Activated CD4-positive, alpha-beta T cell treated with anti-CD3 and anti-CD28 coated beads, Interleukin-2, amount 10 ng/mL, durations not matched to agents 24 days and 14 days (primary cell): Measurements from ENCODE around the gene NMT2. TPM values are rescaled to one million over a fixed set of nuclear protein-coding genes. Genes with fewer than 3 reads are reported as not detected.

Experiments
- DNase-seq: peaks from one replicate; pipeline ENCODE4 v3.0.0; 2022
- H3K27ac Mint-ChIP-seq: one replicate; pipeline ENCODE4 v1.8.0; 2022; ENCODE audit warnings: mild to moderate bottlenecking, mixed read lengths
- H3K27me3 Mint-ChIP-seq: one replicate; pipeline ENCODE4 v1.8.0; 2022; ENCODE audit warnings: mixed read lengths
- H3K36me3 Mint-ChIP-seq: one replicate; pipeline ENCODE4 v1.8.0; 2022; ENCODE audit warnings: low read depth, mild to moderate bottlenecking, mixed read lengths
- H3K4me1 Mint-ChIP-seq: one replicate; pipeline ENCODE4 v1.8.0; 2021; ENCODE audit warnings: mixed read lengths
- H3K4me3 Mint-ChIP-seq: one replicate; pipeline ENCODE4 v1.8.0; 2022; ENCODE audit warnings: mild to moderate bottlenecking, moderate library complexity, mixed read lengths
- H3K9me3 Mint-ChIP-seq: one replicate; pipeline ENCODE4 v1.8.0; 2021; ENCODE audit warnings: mixed read lengths
- intact Hi-C: fragments of 100-400 bp; cut with micrococcal nuclease; formaldehyde crosslinking; loops from one replicate; pipeline ENCODE4 v1.15.1; 2023
- total RNA-seq: library from RNA; stranded (reverse); gene quantifications from 2 replicates; pipeline ENCODE4 v1.2.3, GENCODE V29; 2022

Gene NMT2
- total RNA-seq, 1 donor from 2014 or later: 13.7 TPM

- Mint-ChIP-seq H3K4me1 (peaks cover 31% of the 10 kb centered on the region), H3K9me3 (peaks cover 4% of the 10 kb centered on the region), H3K27ac (peak overlapping the region; percentile 61), H3K27me3 (no peaks in the 10 kb centered on the region), H3K4me3 (peak overlapping the region; percentile 51), H3K36me3 (no peaks in the 10 kb centered on the region)
- intact Hi-C loops: no loop called here
- DNase-seq: no peak
Measured at GRCh38 chr10:15197276-15197675, 28.8 kb upstream of the NMT2 start.

DNA sequence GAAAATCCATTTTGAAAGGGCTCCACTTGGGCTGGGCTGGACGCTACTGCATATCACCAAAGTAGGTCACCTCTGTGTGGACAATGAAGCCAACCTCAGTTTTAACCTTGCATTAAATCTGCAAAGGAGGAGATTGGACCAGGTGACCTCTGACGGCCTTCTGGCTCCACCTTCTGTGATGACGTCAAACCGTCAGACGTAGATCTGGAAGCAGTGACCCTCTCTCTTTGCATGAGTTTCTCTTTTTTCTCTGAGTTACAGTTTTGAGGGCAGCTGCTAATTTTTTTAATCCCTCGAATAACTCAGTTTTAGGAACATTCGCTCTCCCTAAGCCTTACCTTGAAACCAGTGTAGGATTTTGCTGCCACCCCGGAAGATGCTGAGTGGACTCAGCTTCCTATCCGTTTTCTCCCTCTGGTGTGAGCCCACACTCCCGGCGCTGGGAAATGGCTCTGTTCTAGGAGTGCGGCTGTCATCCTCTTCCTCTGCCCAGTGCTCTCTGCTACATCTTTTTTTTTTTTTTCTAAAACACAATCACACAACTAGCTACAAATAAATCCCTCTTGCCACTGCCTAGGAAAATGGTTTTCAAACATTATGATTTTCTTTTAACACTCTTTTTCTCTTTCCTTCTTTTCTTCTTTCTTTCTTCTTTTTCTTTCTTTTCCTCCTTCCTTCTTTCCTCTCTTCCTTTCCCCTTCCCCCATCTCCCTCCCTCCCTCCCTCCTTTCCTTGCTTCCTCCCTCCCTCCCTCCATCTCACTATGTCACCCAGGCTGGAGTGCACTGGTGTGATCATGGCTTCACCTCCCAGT lies 27.7 kb upstream of the NMT2 start:
- Mint-ChIP-seq H3K27me3 (no peaks in the 10 kb centered on the region), H3K4me3 (peak overlapping the region; percentile 41), H3K4me1 (peaks cover 29% of the 10 kb centered on the region), H3K36me3 (peaks cover 2% of the 10 kb centered on the region), H3K27ac (no peak overlapping the region), H3K9me3 (peaks cover 4% of the 10 kb centered on the region)
- peak; percentile 60 for DNase-seq
- intact Hi-C loops: no loop called here

DNA sequence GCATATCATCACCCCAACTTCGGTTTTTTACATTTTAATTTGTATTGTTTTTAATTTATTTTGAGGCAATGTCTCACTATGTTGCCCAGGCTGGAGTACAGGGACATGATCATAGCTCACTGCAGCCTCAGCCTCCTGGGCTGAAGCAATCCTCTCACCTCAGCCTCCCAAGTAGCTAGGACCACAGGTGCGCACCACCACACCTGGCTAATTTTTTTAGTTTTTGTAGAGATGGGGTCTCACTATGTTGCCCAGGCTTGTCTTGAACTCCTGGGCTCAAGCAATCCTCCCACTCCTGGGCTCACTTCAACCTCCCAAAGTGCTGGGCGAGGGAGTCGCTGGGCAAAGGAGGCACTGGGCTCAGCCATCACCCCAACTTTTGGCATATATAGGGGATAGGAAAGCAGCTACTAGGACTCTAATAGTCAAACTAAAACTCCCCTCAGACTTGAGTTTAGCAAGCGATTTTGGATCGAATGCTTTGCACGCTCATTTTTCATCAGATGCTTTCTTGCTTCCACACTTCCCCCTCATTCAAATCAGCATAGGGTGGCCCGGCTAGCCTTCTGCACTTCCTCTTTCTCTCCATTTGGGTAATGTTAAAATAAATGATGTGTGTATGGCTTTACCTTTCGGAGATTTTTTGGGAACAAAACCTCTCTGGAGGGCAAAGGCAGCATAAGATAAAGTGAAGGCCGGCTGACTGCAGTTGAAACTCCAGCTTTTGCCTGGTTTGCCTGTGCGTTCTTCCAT lies 20.8 kb upstream of the NMT2 start:
- Mint-ChIP-seq H3K27me3 (no peaks in the 10 kb centered on the region), H3K9me3 (peaks cover 11% of the 10 kb centered on the region), H3K27ac (no peak overlapping the region), H3K36me3 (peaks cover 10% of the 10 kb centered on the region), H3K4me3 (peak overlapping the region; percentile 47), H3K4me1 (peaks cover 39% of the 10 kb centered on the region)
- DNase-seq: no peak
- intact Hi-C loops: no loop called here

DNA sequence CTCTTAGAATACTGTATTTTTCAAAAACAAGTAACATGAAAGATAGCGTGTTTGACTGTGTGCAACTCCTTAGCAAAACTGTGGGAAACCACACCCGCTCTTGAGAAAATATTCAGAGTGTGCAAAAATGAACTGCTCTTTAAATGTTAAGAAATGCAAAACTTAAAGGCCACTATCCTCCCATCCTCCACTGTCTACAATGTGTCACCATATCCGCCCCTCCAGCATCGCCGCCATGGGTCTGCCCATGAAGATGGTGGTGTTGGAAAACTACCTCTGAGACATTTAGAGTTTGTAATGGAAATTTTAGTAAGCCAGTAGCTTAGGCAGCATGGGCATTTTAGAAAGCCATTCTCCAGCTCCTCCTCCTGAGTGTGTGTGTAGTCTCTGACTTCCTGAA lies 20.1 kb upstream of the NMT2 start:
- H3K27me3 Mint-ChIP-seq: no peaks in the 10 kb centered on the region
- peak overlapping the region; percentile 47 for H3K4me3 Mint-ChIP-seq
- H3K27ac Mint-ChIP-seq: peak overlapping the region; percentile 59
- peak; percentile 79 for DNase-seq
- peaks cover 10% of the 10 kb centered on the region for H3K36me3 Mint-ChIP-seq
- peaks cover 39% of the 10 kb centered on the region for H3K4me1 Mint-ChIP-seq
- peaks cover 9% of the 10 kb centered on the region for H3K9me3 Mint-ChIP-seq
- intact Hi-C loops: loop anchor here (1.0 kb wide), 2 partner anchors 19 to 21 kb away; no protein-coding TSS in a partner anchor

DNA sequence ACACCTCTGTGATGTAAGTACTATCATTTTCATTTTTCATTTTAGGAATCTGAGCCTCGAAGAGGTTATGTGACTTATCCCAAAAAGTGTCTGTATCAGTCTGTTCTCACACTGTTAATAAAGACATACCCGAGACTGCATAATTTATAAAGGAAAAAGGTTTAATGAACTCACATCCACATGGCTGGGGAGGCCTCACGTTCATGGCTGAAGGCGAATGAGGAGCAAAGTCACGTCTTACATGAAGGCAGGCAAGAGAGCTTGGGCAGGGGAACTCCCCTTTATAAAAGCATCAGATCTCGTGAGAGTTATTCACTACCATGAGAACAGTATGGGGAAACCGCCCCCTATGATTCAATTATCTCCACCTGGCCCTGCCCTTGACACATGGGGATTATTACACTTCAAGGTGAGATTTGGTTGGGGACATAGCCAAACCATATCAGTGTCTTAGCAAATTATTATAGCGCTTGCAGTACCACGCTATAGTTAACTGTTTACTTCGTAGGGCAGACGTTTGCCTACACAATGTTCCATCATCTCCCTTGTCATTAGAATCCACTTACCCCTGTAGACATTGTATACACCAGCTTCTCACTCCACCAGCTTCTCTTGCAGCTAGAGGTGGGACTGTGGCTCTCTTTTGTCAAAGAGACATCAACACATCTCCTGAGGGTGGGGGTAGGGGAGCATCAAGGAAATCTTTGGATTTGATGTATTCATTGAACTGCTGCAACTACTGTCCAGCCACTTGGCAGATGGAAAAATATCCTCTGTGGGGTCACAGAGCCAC lies 15.4 kb upstream of the NMT2 start:
- no peak overlapping the region for H3K27ac Mint-ChIP-seq

GRCh38 chr10:15182540-15183207 lies 14.2 kb upstream of the NMT2 start:
- H3K9me3 Mint-ChIP-seq: peaks cover 7% of the 10 kb centered on the region
- no peak overlapping the region for H3K4me3 Mint-ChIP-seq
- H3K4me1 Mint-ChIP-seq: peaks cover 25% of the 10 kb centered on the region
- no peaks in the 10 kb centered on the region for H3K27me3 Mint-ChIP-seq
- no peak overlapping the region for H3K27ac Mint-ChIP-seq
- DNase-seq: no peak
- intact Hi-C loops: no loop called here
- H3K36me3 Mint-ChIP-seq: peaks cover 8% of the 10 kb centered on the region

More for the DNA sequence above, 15.4 kb upstream of the NMT2 start:
- H3K4me1 Mint-ChIP-seq: peaks cover 31% of the 10 kb centered on the region
- intact Hi-C loops: no loop called here
- H3K36me3 Mint-ChIP-seq: peaks cover 8% of the 10 kb centered on the region
- no peak overlapping the region for H3K4me3 Mint-ChIP-seq
- H3K27me3 Mint-ChIP-seq: no peaks in the 10 kb centered on the region
- DNase-seq: no peak
- peaks cover 7% of the 10 kb centered on the region for H3K9me3 Mint-ChIP-seq

- Mint-ChIP-seq H3K9me3 (peaks cover 5% of the 10 kb centered on the region), H3K36me3 (peaks cover 6% of the 10 kb centered on the region), H3K27ac (no peak overlapping the region), H3K4me1 (peaks cover 21% of the 10 kb centered on the region), H3K4me3 (no peak overlapping the region), H3K27me3 (no peaks in the 10 kb centered on the region)
- intact Hi-C loops: no loop called here
- DNase-seq: no peak
Measured at GRCh38 chr10:15181576-15182156, 13.2 kb upstream of the NMT2 start.

GRCh38 chr10:15180736-15181135 lies 12.2 kb upstream of the NMT2 start:
- H3K4me1 Mint-ChIP-seq: peaks cover 12% of the 10 kb centered on the region
- H3K9me3 Mint-ChIP-seq: no peaks in the 10 kb centered on the region
- H3K36me3 Mint-ChIP-seq: peaks cover 4% of the 10 kb centered on the region
- intact Hi-C loops: no loop called here
- H3K4me3 Mint-ChIP-seq: no peak overlapping the region
- no peak overlapping the region for H3K27ac Mint-ChIP-seq
- no peak for DNase-seq
- H3K27me3 Mint-ChIP-seq: no peaks in the 10 kb centered on the region

GRCh38 chr10:15176269-15176668 lies 7.8 kb upstream of the NMT2 start:
- Mint-ChIP-seq H3K4me3 (no peak overlapping the region), H3K27ac (no peak overlapping the region), H3K4me1 (peaks cover 6% of the 10 kb centered on the region), H3K9me3 (no peaks in the 10 kb centered on the region), H3K27me3 (no peaks in the 10 kb centered on the region), H3K36me3 (no peaks in the 10 kb centered on the region)
- intact Hi-C loops: no loop called here
- DNase-seq: no peak

DNA sequence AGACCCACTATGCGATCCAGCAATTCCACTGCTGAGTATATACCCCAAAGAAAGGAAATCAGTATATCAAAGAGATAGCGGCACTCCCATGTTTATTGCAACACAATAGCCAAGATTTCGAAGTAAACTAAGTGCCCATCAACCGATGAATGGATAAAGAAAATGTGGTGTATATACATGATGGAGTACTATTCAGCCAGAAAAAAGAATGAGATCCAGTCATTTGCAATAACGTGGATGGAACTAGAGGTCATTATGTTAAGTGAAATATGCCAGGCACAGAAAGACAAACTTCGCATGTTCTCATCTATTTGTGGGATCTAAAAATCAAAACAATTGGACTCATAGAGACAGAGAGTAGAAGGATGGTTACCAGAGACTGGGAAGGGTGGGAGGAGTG lies 7.1 kb upstream of the NMT2 start:
- H3K36me3 Mint-ChIP-seq: no peaks in the 10 kb centered on the region
- H3K9me3 Mint-ChIP-seq: no peaks in the 10 kb centered on the region
- no peaks in the 10 kb centered on the region for H3K27me3 Mint-ChIP-seq
- H3K4me3 Mint-ChIP-seq: no peak overlapping the region
- intact Hi-C loops: no loop called here
- peaks cover 10% of the 10 kb centered on the region for H3K4me1 Mint-ChIP-seq
- DNase-seq: no peak
- no peak overlapping the region for H3K27ac Mint-ChIP-seq

GRCh38 chr10:15172306-15172840 lies 3.9 kb upstream of the NMT2 start:
- H3K9me3 Mint-ChIP-seq: no peaks in the 10 kb centered on the region
- H3K36me3 Mint-ChIP-seq: no peaks in the 10 kb centered on the region
- no peak for DNase-seq
- intact Hi-C loops: no loop called here
- H3K27me3 Mint-ChIP-seq: no peaks in the 10 kb centered on the region
- H3K27ac Mint-ChIP-seq: no peak overlapping the region
- no peak overlapping the region for H3K4me3 Mint-ChIP-seq
- peaks cover 30% of the 10 kb centered on the region for H3K4me1 Mint-ChIP-seq

- intact Hi-C loops: loop anchor here (1.0 to 5.0 kb wide), 6 partner anchors 19 to 291 kb away; partner anchors contain the start of genes DCLRE1C, FAM171A1, RPP38 and SUV39H2
- Mint-ChIP-seq H3K27me3 (no peaks in the 10 kb centered on the region), H3K4me3 (peak overlapping the region; percentile 81), H3K27ac (peak overlapping the region; percentile 90), H3K9me3 (no peaks in the 10 kb centered on the region), H3K4me1 (peaks cover 42% of the 10 kb centered on the region), H3K36me3 (no peaks in the 10 kb centered on the region)
- peak; percentile 90 for DNase-seq
Measured at GRCh38 chr10:15169555-15170401, 1.3 kb upstream of the NMT2 start.
